ENCODE measurements around the gene LBP.

GRCh38 chr20:38423541-38423940, 77.3 kb downstream of the LBP start:
- TF ChIP-seq CEBPB (IDR thresholded peaks at IDR 0.05): no peak
- no peak for TF ChIP-seq TEAD4 (IDR thresholded peaks at IDR 0.05)
- TF ChIP-seq CREB1 (IDR thresholded peaks at IDR 0.05; ENCODE audit: low read depth): no peak
- no peak for TF ChIP-seq NFIC (IDR thresholded peaks at IDR 0.05)
- no peak for TF ChIP-seq TAF1 (IDR thresholded peaks at IDR 0.05; ENCODE audit: low read depth)
- TF ChIP-seq MAX (IDR thresholded peaks at IDR 0.05): no peak
- no peak for TF ChIP-seq EP300 (IDR thresholded peaks at IDR 0.05; ENCODE audit: borderline replicate concordance)
- no peak for TF ChIP-seq EGR1 (IDR thresholded peaks at IDR 0.05)
- TF ChIP-seq RAD21 (IDR thresholded peaks at IDR 0.05; ENCODE audit: low read depth): no peak
- no peak for TF ChIP-seq REST (IDR thresholded peaks at IDR 0.05; ENCODE audit: low read depth)
- no peak for TF ChIP-seq YY1 (IDR thresholded peaks at IDR 0.05; ENCODE audit: low read depth)

Data from Ishikawa (cell line).